Activated CD8-positive, alpha-beta memory T cell treated with anti-CD3 and anti-CD28 coated beads for 36 hours (primary cell): ENCODE measurements around the gene VAMP1. TPM values are rescaled to one million over a fixed set of nuclear protein-coding genes. Genes with fewer than 3 reads are reported as not detected.

Source experiments
- CTCF ChIA-PET: fragments of 350-600 bp; sonication (Branson Sonifier 250); formaldehyde crosslinking; loops from one replicate; lab custom pipeline; 2021; ENCODE audit warnings: antibody characterized with exemption; lab: Charles Lee
- POLR2A ChIA-PET: fragments of 350-600 bp; sonication (Branson Sonifier 250); formaldehyde crosslinking; loops from one replicate; lab custom pipeline; 2021; ENCODE audit warnings: antibody characterized with exemption; lab: Charles Lee
- total RNA-seq, 2 experiments: library from RNA; stranded (reverse); gene quantifications; one replicate each; pipeline ENCODE4 v1.2.3, GENCODE V29; 2021

Gene VAMP1
- total RNA-seq, 2 experiments from 2014 or later = 31.9 to 33.4 TPM

- ChIA-PET CTCF (interaction anchor here (1.2 to 6.7 kb wide), 7 partner anchors 9 to 29 kb away, joined by 3 to 77 read pairs (median 6); partner anchors contain the start of genes TAPBPL and VAMP1), POLR2A (interaction anchor here (1.4 to 5.0 kb wide), 8 partner anchors 8 to 107 kb away, joined by 6 to 52 read pairs (median 14); partner anchors contain the start of genes GAPDH, TAPBPL and VAMP1)
These were observed 27.6 kb downstream of the VAMP1 start for GRCh38 chr12:6442836-6443235.

GRCh38 chr12:6440391-6440790 lies 30.1 kb downstream of the VAMP1 start:
- CTCF ChIA-PET = interaction anchor here (1.4 to 2.1 kb wide), 2 partner anchors 22 to 25 kb away, joined by 3 to 7 read pairs; no protein-coding TSS in a partner anchor
- POLR2A ChIA-PET = no interaction called here

- CTCF ChIA-PET = interaction anchor here (1.0 to 2.1 kb wide), 3 partner anchors 11 to 27 kb away, joined by 3 to 7 read pairs (median 6); no protein-coding TSS in a partner anchor
- POLR2A ChIA-PET = interaction anchor here (0.8 kb wide), 1 partner anchor 9 kb away, joined by 3 read pairs; no protein-coding TSS in a partner anchor
These were observed 32.1 kb downstream of the VAMP1 start for GRCh38 chr12:6438345-6438744.

GRCh38 chr12:6437586-6437985 lies 32.9 kb downstream of the VAMP1 start:
- POLR2A ChIA-PET = no interaction called here
- CTCF ChIA-PET = no interaction called here

- CTCF ChIA-PET = interaction anchor here (0.7 to 1.3 kb wide), 3 partner anchors 9 to 102 kb away, joined by 3 to 4 read pairs (median 3); partner anchors contain the start of gene CD27
- POLR2A ChIA-PET = no interaction called here
These were observed 34.3 kb downstream of the VAMP1 start for GRCh38 chr12:6435961-6436715.

GRCh38 chr12:6434205-6435140 lies 36.0 kb downstream of the VAMP1 start:
- POLR2A ChIA-PET = interaction anchor here (0.7 to 2.2 kb wide), 6 partner anchors 9 to 36 kb away, joined by 3 to 10 read pairs (median 6); partner anchors contain the start of genes TAPBPL and VAMP1
- CTCF ChIA-PET = interaction anchor here (0.6 to 1.6 kb wide), 3 partner anchors 24 to 213 kb away, joined by 3 read pairs; no protein-coding TSS in a partner anchor

- ChIA-PET CTCF (interaction anchor here (0.9 to 1.3 kb wide), 2 partner anchors 10 to 38 kb away, joined by 3 to 6 read pairs; partner anchors contain the start of gene VAMP1), POLR2A (interaction anchor here (2.0 kb wide), 1 partner anchor 19 kb away, joined by 10 read pairs; the partner anchor contains the start of gene TAPBPL)
These were observed 37.5 kb downstream of the VAMP1 start for GRCh38 chr12:6432991-6433390.

GRCh38 chr12:6430124-6430989 lies 40.1 kb downstream of the VAMP1 start:
- POLR2A ChIA-PET = no interaction called here
- CTCF ChIA-PET = no interaction called here

GRCh38 chr12:6428326-6428725 lies 42.2 kb downstream of the VAMP1 start:
- ChIA-PET CTCF (interaction anchor here (0.7 to 6.5 kb wide), 3 partner anchors 15 to 35 kb away, joined by 3 to 94 read pairs (median 3); no protein-coding TSS in a partner anchor), POLR2A (interaction anchor here (2.7 kb wide), 1 partner anchor 16 kb away, joined by 11 read pairs; the partner anchor contains the start of gene CD27)

GRCh38 chr12:6427796-6428195 lies 42.7 kb downstream of the VAMP1 start:
- CTCF ChIA-PET = interaction anchor here (0.9 to 6.5 kb wide), 3 partner anchors 17 to 35 kb away, joined by 3 to 94 read pairs (median 14); partner anchors contain the start of gene CD27
- POLR2A ChIA-PET = interaction anchor here (1.1 to 2.8 kb wide), 3 partner anchors 16 to 34 kb away, joined by 3 to 30 read pairs (median 11); partner anchors contain the start of gene CD27

- CTCF ChIA-PET = interaction anchor here (0.7 to 6.5 kb wide), 7 partner anchors 15 to 112 kb away, joined by 3 to 94 read pairs (median 6); partner anchors contain the start of genes CD27 and VAMP1
- POLR2A ChIA-PET = interaction anchor here (0.7 to 2.8 kb wide), 7 partner anchors 17 to 105 kb away, joined by 3 to 30 read pairs (median 5); partner anchors contain the start of genes CD27, MRPL51 and TAPBPL
These were observed 43.4 kb downstream of the VAMP1 start for GRCh38 chr12:6426882-6427671.

GRCh38 chr12:6425590-6426531 lies 44.6 kb downstream of the VAMP1 start:
- POLR2A ChIA-PET = interaction anchor here (0.5 to 2.8 kb wide), 15 partner anchors 9 to 115 kb away, joined by 3 to 30 read pairs (median 3); partner anchors contain the start of genes CD27, GAPDH, MRPL51 and VAMP1
- CTCF ChIA-PET = interaction anchor here (0.7 to 6.5 kb wide), 13 partner anchors 16 to 179 kb away, joined by 3 to 94 read pairs (median 5); partner anchors contain the start of genes CD27, MRPL51 and VAMP1

- ChIA-PET CTCF (interaction anchor here (0.7 to 6.5 kb wide), 11 partner anchors 17 to 180 kb away, joined by 3 to 94 read pairs (median 5); partner anchors contain the start of genes MRPL51 and VAMP1), POLR2A (interaction anchor here (0.8 to 2.8 kb wide), 9 partner anchors 19 to 111 kb away, joined by 3 to 30 read pairs (median 6); partner anchors contain the start of genes TAPBPL and VAMP1)
These were observed 45.6 kb downstream of the VAMP1 start for GRCh38 chr12:6424866-6425265.

- CTCF ChIA-PET = interaction anchor here (0.9 to 6.5 kb wide), 22 partner anchors 8 to 140 kb away, joined by 3 to 94 read pairs (median 5); partner anchors contain the start of genes MRPL51, TAPBPL and VAMP1
- POLR2A ChIA-PET = interaction anchor here (1.0 to 1.9 kb wide), 6 partner anchors 37 to 109 kb away, joined by 3 to 15 read pairs (median 6); partner anchors contain the start of gene VAMP1
These were observed 46.5 kb downstream of the VAMP1 start for GRCh38 chr12:6424008-6424347.
